ENCODE measurements around the gene DDC.

- TF ChIP-seq CTCF (IDR thresholded peaks at IDR 0.05; ENCODE audit: low read depth, low read length, poor library complexity, severe bottlenecking) (no peak), EZH2phosphoT487 (IDR thresholded peaks at IDR 0.05; ENCODE audit: borderline replicate concordance, low read length) (no peak)
Measured at GRCh38 chr7:50421043-50421442, 144.2 kb downstream of the DDC start.
